NCI-H2227 treated with DMSO at 0.1 percent for 48 hours (cell line): ENCODE measurements around the gene LTBP2.

Experiments
- DNase-seq: peaks from one replicate; lab custom pipeline; 2025; lab: John Stamatoyannopoulos, UW

LTBP2 gene

DNA sequence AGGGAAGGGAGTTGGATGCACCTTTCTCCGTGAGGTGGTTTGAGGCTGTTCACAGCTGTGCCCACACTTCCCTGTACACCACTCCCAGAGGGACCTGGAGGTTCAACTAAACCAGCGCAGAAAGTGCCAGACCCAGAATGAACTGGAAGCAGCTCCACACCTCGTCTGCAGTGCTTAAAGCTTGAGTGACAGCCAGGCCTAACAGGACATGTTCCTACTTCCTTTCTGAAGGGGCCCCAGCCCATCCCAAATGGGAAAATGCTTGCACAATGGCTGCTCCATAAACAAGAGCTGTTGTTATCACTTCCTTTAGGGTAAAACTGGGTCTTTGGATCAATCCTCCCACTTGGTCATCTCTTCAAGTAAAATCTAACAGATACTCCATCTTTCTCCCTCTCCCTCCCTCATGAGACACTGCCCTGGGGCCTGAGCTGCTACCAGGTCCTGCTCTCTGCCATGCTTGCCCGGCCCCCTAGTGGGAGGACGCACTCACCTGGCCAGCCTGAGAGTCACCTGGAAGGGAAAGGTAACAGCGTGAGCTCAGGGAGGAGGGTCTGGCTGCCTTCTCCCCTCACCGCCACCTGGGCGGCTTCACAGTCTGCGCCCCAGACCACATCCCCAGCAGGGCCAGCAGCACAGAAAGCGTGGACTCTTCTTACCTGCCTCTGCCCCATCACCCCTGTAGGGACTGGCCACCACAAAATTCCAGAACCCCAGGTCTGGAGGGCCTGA is 85.0 kb downstream of the LTBP2 start:
- no peak for DNase-seq

DNA sequence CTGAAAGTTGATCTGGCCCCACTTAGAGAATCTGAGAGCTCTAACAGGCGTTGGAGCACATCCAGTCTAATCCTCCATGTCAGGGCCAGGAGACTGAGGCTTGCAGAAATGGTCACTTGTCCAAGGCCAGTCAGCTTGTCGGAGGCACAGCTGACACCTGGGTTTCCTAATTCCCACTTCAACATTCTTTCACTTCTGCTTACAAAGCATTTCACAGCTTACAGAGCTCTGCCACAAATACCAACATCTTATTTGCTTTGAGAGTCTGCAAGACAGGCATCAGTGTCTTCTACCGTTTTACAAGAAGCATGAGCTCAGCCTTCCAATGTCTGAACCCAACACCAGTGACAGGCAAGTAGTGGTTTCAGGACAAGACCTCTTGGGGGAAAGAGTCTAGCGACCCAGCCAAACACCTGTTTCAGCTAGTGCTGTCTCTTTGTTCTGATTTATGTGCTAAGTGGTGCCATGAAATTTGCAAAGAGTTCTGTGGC is 86.6 kb downstream of the LTBP2 start:
- DNase-seq, result no peak

DNA sequence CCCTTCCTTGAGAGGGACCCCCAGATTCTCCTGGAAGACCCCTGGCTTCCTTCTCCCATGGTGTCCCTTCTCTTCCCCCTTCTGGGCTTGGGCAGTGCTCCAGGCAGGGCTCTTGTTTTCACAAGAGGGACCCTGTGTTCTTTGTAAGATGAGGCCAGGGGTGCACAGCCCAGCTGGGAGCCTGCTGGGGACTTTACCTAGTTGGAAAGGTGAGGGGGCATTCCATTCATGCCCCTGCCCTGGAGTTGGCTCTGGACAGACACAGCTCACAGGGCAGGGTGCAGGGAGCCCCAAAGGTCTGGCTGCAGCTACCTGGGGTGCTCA is 87.3 kb downstream of the LTBP2 start:
- DNase-seq, result no peak

GRCh38 chr14:74524076-74524811 is 87.8 kb downstream of the LTBP2 start:
- no peak for DNase-seq

- DNase-seq, result no peak
Observed at GRCh38 chr14:74522740-74523139, 89.3 kb downstream of the LTBP2 start.

- no peak for DNase-seq
Observed at GRCh38 chr14:74521756-74522155, 90.3 kb downstream of the LTBP2 start.

- DNase-seq, result no peak
Observed at GRCh38 chr14:74519316-74520074, 92.5 kb downstream of the LTBP2 start.

GRCh38 chr14:74518221-74518620 is 93.8 kb downstream of the LTBP2 start:
- DNase-seq, result no peak

GRCh38 chr14:74517731-74518130 is 94.3 kb downstream of the LTBP2 start:
- no peak for DNase-seq

DNA sequence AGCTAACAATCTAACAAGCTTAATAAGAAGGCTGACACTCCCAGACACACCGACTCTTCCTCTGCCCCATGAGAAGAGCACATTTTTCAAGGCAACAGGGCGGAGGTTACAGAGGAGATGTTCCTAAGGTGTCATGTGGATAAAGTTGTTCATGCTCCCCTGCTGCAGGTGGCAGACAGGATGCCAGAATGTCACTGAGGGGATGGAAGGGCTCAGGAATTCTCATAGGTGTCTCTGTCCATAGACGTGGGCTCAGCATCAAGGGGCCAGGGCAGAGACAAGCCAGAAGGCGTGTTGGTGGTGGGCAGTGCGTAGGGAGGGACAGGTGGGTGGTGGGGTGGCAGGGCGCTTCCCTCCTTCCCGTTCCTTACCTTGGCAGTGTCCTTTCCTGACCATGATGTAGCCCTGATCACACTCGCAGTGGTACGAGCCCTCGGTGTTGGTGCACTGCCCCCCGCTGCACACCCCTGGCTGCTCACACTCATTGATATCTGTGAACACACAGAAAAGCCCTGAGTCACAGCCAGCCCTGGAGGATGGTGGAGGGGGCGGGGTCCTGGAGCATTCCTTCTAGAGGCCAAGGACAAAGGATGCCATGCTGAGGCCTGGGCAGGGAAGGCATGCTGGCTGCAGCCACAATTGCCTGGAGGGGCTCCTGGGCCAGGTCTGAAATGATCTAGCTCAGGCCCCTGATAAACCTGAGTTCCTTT is 95.4 kb downstream of the LTBP2 start:
- no peak for DNase-seq

- no peak for DNase-seq
Observed at GRCh38 chr14:74515891-74516412, 96.1 kb downstream of the LTBP2 start.

- DNase-seq, result no peak
Observed at GRCh38 chr14:74514471-74514941, 97.5 kb downstream of the LTBP2 start.

DNA sequence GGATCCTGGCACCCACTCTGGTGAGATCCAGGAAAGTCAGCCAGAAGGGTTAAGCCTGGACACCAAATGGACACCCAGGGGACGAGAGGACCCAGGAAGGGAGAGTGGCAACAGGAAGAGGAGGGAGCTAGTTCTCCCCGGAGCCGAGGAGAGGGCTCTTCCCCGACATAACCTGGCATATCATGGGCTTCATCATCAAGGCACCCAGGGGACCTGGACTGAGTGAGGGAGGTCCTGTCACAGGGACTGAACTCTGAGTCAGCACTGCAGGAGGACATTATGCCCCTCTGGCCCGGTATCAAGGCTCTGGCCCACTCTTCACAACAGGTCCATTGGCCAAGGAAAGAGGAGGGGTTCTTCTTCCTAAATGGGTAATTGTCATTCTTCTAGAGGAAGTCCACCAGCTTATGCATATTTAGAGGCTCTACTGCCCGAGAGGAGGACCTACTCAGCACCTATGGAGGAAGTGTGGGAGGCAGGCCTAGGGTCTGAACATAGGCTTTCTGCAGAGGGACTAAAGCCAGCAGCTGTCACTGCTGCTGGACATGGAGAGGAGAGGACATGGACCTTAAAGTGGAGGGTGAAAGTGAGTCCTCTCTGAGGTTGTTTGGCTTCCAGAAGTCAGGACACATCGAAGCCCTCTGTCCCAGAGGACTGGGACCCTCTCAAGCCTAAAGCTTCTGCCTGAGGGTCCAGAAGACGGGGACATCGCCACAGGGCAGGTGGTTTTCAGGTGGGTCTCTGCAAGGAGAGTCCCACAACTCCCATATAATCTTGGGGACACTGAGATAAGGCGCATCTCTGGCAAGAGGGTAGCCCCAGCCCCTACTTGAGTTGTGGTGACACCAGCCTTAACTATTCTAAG is 99.8 kb downstream of the LTBP2 start:
- DNase-seq, result no peak

GRCh38 chr14:74510959-74511409 is 101.1 kb downstream of the LTBP2 start:
- no peak for DNase-seq

DNA sequence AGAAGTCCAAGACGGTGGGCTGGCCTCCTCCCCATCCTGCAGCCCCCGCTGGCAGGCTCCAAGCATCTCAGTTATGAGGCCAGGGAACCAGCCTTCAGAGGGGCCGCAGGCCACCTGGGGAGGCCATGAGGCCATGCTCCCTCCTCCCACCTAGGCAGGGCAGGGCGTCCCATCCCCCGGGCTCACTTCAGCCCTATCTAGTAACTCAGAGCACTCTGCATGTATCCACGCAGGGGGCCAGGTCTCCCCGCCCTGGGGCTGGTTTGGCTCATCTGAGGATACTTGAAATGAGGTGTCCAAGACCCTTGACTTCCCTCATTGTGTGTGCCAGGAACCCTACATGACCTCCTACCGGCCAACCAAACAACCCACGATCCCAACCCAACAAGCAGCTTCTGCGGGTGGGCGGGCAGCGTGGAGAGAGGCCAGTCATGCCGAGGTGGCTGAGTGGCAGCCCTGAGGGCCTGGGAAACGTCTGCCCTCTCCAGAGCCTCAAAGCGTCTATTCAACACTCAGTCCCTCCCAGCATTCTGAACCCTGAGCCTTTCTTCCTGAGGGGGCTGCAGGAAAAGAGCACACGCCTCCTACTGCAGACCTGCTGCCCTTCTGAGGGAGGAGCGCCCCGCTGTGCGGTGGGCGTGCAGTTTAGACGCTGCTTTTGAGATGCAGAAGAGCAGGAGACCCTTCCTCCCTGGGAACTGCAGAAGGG is 101.7 kb downstream of the LTBP2 start:
- DNase-seq, result no peak

DNA sequence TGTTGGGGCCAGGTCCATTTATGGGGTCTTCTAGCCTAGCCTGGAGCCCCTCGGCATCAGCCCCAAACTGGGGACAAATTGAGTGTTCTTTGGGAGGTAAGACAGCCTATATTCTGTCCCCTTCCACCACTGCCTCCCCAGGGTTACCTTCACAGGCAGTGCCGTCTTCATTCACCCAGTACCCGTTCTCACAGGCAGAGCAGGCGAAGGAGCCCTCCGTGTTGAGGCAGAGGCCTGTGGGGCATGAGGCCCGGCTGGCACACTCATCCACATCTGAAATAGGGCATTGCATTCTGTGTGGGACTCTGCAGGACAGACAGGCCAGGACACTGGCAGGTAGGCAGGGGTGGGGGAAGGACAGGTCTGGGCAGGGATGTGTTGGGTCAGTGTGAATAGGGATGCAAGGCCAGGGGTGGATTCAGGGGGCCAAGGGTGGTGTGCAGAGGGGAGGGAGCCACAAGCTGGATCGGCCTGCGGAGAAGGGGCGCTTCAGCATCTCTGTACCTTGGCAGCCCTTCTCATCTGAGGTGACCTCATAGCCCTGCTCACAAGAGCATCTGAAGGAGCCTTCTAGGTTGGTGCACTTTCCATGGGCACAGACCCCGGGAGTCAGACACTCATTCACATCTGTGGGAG is 102.3 kb downstream of the LTBP2 start:
- DNase-seq, result no peak

DNA sequence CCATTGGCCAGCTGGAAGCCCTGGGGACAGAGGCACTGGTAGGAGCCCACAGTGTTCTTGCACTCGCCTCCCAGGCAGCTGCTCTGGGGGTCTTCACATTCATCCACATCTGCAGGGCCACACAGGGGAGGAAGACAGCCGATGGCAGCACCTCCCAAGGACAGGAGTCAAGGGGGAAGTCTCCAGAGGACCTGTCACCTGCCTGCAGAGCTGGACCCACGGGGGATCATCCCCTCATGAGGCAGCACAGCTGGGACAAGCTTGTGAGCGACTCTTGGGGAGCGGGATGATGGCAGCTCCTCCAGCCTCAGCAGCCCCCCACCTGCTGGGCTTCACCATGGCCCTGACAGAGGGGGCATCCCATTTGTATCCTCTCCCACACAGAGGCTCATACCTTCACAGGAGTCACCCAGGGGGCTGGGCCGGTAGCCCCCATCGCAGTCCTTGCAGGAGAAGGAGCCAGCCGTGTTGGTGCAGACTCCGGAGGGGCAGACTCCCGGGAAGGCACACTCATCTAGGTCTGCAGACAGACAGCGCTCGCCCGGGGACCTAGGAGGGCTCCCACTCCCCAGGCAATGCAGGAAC is 103.1 kb downstream of the LTBP2 start:
- DNase-seq, result no peak

DNA sequence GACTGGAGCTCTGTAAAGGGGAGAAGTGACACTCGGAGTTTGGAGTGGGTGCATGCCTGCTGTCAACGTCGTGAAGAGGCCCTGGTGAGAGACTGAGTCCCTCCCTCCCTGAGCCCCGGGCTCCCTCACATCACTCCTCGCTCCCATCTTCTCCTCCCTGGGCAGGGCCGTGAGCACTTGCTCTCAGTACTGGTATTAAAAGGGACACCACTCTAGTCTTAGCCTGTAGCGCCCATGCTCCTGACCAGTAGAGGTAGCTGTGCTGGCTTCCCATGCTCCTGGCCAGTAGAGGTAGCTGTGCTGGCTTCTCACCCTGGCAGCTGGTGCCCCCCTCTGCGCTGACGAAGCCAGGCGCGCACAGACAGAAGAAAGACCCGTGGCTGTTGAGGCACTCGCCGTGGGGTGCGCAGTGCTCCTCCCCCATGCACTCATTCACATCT is 103.7 kb downstream of the LTBP2 start:
- no peak for DNase-seq

DNA sequence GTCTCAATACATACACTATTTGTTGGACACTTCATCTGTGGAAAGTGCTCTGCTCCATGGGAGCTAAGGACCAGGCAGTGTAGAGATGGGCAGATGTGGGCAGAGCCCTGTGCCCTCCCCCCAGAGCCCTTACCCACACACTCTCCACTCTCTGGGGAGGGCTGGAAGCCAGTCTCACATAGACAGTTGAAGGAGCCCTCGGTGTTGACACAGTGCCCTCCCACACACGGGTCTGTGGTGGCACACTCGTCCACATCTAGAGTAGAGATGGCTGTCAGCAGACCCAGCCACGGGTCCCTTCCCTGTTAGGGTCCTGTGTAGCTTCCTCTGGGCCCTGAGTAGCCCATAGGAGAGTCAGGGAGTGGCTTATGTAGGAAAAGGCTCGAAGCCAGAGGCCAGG is 104.2 kb downstream of the LTBP2 start:
- DNase-seq, result no peak
